Measurements from ENCODE around the gene MTM1.

MTM1 gene

DNA sequence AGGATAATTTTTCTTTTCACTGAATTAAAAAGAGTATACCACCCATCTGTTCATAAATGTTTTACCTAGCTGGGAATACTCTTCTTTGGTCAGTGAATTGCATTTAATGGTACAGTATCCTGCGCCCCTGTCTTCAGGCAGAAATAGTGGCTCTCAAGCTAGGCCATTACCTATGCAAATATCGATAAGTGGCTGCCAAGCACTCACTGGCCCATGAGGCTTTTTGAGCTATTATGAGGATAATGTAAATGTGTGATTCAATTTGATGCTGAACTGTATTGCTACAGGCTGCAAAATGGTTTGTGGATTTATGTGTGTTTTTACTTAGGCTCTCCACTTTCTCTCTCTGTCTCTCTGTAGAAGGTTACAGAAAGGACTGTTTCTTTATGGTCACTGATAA, 94.7 kb downstream of the MTM1 start:
- no peak for DNase-seq (ENCODE audit: low spot score)

DNA sequence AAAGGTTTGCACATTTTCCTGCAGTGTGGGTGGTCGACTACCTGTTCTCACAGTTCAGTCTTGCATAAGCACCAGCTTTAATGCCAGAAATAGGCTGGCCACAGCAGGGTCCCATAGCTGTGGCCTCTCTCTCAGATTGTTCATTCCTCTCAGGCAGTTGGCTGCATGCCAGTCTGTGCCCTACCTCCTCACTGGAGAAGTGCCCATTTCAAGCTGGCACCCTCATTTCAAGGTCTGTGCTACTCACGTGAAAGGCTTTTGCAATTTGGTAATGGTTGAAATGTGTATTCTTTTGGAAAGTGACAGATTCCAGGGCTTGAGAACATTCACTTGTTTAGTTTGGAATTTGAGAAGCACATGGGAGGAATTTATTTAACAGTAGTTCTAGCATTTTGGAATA, 95.9 kb downstream of the MTM1 start:
- DNase-seq (ENCODE audit: low spot score) = no peak

- no peak for DNase-seq (ENCODE audit: low spot score)
These were observed 107.8 kb downstream of the MTM1 start for GRCh38 chrX:150676221-150676620.

- DNase-seq (ENCODE audit: low spot score) = no peak
These were observed 112.6 kb downstream of the MTM1 start for GRCh38 chrX:150680974-150681373.

- DNase-seq (ENCODE audit: low spot score) = no peak
These were observed 114.7 kb downstream of the MTM1 start for GRCh38 chrX:150683112-150683511.

- DNase-seq (ENCODE audit: low spot score) = peak; percentile 14
These were observed 115.2 kb downstream of the MTM1 start for GRCh38 chrX:150683536-150684146.

GRCh38 chrX:150688911-150689451, 120.6 kb downstream of the MTM1 start:
- DNase-seq (ENCODE audit: low spot score) = peak; percentile 70

DNA sequence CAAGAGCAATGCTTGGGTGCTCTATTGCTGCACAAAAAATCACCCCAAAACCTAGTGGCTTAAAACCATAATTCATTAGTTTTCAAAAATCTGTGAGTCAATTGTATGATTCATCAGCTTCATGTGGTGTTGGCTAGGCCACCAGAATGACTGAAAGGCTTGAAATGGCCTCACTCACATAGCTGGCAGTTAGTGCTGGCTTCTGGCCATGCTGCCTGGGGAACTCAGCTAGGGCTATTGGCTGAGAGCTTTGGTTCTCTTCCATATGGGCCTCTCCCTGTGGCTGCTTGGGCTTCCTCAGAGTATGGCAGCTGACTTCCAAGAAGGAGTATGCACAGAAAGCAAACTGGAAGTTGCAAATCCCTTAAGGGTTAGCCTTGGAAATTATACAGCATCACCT, 121.7 kb downstream of the MTM1 start:
- peak; percentile 63 for DNase-seq (ENCODE audit: low spot score)

DNA sequence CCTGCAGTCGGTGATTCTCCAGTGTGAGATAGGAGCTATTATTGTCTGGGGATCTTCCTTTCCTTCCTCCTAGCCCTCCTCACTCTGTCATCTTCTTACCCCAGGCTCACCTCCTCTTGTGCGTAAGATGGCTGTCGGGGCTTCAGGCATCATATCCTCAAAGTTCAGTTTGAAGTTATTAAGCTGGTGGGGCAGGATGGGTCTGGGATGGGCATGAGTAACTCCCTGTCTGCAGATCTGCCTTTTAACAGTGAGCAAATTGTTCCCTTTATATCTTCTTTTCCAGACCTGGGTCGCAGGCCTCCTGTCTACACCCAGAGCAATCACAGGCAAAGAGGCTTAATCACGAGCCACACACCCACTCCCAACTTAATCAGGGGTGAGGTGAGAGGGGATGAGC, 123.9 kb downstream of the MTM1 start:
- no peak for DNase-seq (ENCODE audit: low spot score)

GRCh38 chrX:150692831-150693724, 124.7 kb downstream of the MTM1 start, which contains the start of gene MTMR1:
TSS of gene MTMR1 (plus strand) at chrX:150693396. CDS start at chrX:150693531, 135 bp downstream.
- peak; percentile 19 for DNase-seq (ENCODE audit: low spot score)

- DNase-seq (ENCODE audit: low spot score) = peak; percentile 63
These were observed 125.5 kb downstream of the MTM1 start for GRCh38 chrX:150693725-150694574.

DNA sequence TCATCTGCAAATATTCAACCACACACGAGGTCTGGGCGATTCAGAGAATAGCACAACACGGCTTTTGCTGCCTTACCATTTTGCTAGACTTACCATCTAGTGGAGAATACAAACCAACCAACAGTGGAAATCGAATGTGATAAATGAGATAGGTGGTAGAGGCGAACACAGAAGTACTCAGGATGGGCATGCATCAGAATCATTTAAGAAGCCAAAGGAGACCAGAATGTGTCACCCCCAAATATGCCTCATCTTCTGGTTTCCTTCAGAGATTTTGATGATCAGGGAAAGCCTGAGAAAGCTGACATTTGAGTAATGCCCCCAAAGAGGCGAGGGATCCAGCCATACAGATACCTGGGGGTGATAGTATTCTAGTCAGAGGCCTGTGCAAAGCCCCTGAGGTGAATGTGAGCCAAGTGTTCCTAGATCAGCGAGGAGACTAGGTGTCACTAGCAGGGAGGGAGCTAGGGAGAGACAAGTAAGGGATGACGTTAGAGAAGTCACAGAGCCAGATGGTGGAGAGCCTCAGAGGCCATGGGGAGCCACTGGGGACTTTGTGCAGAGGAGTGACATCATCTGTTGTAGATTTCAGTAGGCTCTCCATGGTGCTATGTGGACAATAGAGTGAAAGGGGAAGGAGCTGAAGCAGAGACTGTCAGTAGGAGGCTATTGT, 126.5 kb downstream of the MTM1 start:
- peak; percentile 18 for DNase-seq (ENCODE audit: low spot score)

DNA sequence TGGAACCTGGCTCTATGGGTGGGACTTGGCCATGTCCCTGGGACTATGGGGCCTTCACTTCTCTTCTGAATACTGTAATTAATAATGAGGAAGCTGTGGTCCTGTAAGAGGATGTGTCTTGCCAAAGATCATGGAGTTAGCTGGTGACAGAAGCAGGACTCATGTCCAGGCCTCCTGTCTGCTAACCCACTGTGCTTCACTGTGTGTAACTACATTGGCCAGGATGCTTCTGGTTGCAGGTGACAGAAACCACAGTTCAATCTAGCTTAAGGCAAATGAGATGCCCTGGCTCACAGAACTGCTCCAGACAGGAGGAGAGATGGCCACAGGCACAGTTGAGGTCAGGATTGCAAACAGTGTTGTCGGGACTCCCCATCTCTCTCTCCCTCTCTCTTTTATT, 127.9 kb downstream of the MTM1 start:
- DNase-seq (ENCODE audit: low spot score) = no peak

- no peak for DNase-seq (ENCODE audit: low spot score)
These were observed 128.4 kb downstream of the MTM1 start for GRCh38 chrX:150696866-150697265.

GRCh38 chrX:150697641-150698040, 129.2 kb downstream of the MTM1 start:
- DNase-seq (ENCODE audit: low spot score) = no peak

DNA sequence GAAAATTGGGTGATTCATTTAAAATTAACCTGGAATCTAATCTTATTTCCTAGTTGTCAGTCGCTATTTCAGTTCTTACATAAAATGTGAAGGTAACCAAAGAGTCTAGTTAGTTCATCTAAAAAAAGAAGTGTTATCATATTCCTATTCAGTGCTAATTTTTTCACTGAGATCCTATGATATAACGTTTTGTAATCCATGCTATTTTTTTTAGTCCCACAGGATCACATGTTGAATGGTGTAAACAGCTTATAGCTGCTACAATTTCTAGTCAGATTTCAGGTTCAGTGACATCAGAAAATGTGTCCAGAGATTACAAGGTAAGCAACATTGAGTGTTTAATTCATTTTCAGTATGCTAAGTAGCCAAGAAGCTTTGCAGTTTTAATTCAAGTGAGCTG, 130.6 kb downstream of the MTM1 start:
- DNase-seq (ENCODE audit: low spot score) = no peak

DNA sequence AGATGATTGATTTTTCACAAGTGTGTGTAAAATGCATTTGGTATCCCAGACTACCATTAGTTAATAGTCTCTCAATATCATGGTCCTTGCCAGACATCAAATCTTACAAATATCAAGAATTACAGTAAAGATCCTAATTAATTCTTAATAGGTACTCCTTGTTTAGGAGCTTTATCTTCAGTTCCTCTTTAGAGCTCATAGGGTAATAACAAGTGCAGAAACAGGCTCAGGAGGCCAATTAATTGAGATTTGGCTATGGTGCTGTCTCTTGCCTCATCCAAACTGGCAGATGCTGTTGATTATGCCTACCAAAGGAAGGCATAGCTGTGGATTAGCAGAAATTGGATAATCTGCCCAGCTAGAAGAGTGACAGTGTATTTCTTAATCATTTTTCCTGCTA, 131.7 kb downstream of the MTM1 start:
- no peak for DNase-seq (ENCODE audit: low spot score)

GRCh38 chrX:150701377-150701776, 133.0 kb downstream of the MTM1 start:
- DNase-seq (ENCODE audit: low spot score) = no peak

GRCh38 chrX:150702966-150703694, 134.7 kb downstream of the MTM1 start:
- DNase-seq (ENCODE audit: low spot score) = no peak

- DNase-seq (ENCODE audit: low spot score) = no peak
These were observed 135.2 kb downstream of the MTM1 start for GRCh38 chrX:150703695-150703974.

DNA sequence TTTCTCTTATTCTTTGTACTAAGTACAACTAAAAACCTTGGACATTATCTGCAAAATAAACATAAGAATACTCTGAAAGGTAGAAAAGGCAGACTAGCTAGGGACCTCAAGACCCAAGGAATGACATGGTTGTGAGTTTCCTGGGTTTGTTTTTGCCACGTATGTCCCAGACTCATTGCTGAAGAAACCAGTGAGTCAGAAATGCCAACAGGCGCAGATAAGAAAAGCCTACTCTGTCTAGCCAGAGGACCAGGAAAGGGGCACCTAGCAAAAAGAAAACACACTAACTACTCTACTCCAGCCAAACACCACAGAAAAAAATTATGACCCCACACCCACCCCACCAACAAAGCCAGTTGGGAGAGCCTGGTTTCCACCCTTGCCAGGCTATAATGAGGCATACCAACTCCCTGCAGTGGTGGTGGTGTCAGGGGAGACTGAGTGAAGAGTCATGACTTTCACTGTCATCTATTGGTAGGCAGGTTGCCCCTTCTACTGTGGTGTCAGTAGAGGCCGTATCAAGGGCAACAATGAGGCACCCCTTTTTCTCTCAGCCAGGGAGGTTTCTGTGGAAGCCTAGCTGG, 135.7 kb downstream of the MTM1 start:
- DNase-seq (ENCODE audit: low spot score) = no peak

Measured in hepatic stellate cell (primary cell).